KMS-11 (cell line): ENCODE measurements around the gene NSUN7.

Experiments used
- H2AFZ ChIP-seq: fragments of 200-600 bp; sonication (generic); 2 replicates; pipeline ENCODE4 v1.6.1; 2016; ENCODE audit warnings: antibody characterized with exemption, mixed run types, low read depth
- H3K27ac ChIP-seq: fragments of 200-600 bp; sonication (generic); 2 replicates; pipeline ENCODE4 v1.6.1; 2016; ENCODE audit warnings: mild to moderate bottlenecking, mixed run types
- H3K27me3 ChIP-seq: fragments of 200-600 bp; sonication (generic); 2 replicates; pipeline ENCODE4 v1.6.1; 2017; ENCODE audit warnings: mild to moderate bottlenecking, low read depth, mixed run types, moderate library complexity; ENCODE audit not compliant: insufficient read depth
- H3K36me3 ChIP-seq: fragments of 200-600 bp; sonication (generic); 2 replicates; pipeline ENCODE4 v1.6.1; 2017; ENCODE audit warnings: mild to moderate bottlenecking, mixed run types; ENCODE audit not compliant: insufficient read depth
- H3K4me1 ChIP-seq: fragments of 200-600 bp; sonication (generic); 2 replicates; pipeline ENCODE4 v1.6.1; 2016; ENCODE audit warnings: mild to moderate bottlenecking, low read depth, mixed run types; ENCODE audit not compliant: poor library complexity, severe bottlenecking
- H3K4me2 ChIP-seq: fragments of 200-600 bp; sonication (generic); 2 replicates; pipeline ENCODE4 v1.7.0; 2016; ENCODE audit warnings: mild to moderate bottlenecking, mixed run types
- H3K4me3 ChIP-seq: fragments of 200-600 bp; sonication (generic); IDR thresholded peaks from 2 replicates; pipeline ENCODE4 v1.6.1; 2017; ENCODE audit warnings: low read depth, low read length, mixed read lengths; ENCODE audit not compliant: insufficient read depth
- H3K79me2 ChIP-seq: fragments of 200-600 bp; sonication (generic); 2 replicates; pipeline ENCODE4 v1.6.1; 2016; ENCODE audit warnings: low read depth, mixed run types; ENCODE audit not compliant: insufficient read depth
- H3K9ac ChIP-seq: fragments of 200-600 bp; sonication (generic); 2 replicates; pipeline ENCODE4 v1.6.1; 2016; ENCODE audit warnings: mild to moderate bottlenecking, mixed run types
- H4K20me1 ChIP-seq: fragments of 200-600 bp; sonication (generic); 2 replicates; pipeline ENCODE4 v1.6.1; 2016; ENCODE audit warnings: mild to moderate bottlenecking, mixed run types; ENCODE audit not compliant: insufficient read depth
- CTCF ChIP-seq: fragments of 200-600 bp; sonication (generic); conservative IDR thresholded peaks from 2 replicates; pipeline ENCODE4 v1.6.1; 2017; ENCODE audit warnings: low read depth, mild to moderate bottlenecking, antibody characterized with exemption, low read length, moderate library complexity, mixed read lengths

Gene NSUN7

GRCh38 chr4:40789031-40789430 is 39.3 kb downstream of the NSUN7 start:
- H3K4me3 ChIP-seq: no peak overlapping the region
- no peaks in the 10 kb centered on the region for H4K20me1 ChIP-seq
- no peak for TF ChIP-seq CTCF
- no peak overlapping the region for H2AFZ ChIP-seq
- H3K4me2 ChIP-seq: no peak overlapping the region
- no peak overlapping the region for H3K27ac ChIP-seq
- no peaks in the 10 kb centered on the region for H3K27me3 ChIP-seq
- no peak overlapping the region for H3K9ac ChIP-seq
- no peaks in the 10 kb centered on the region for H3K79me2 ChIP-seq
- H3K36me3 ChIP-seq: no peaks in the 10 kb centered on the region
- no peaks in the 10 kb centered on the region for H3K4me1 ChIP-seq

GRCh38 chr4:40789771-40790170 is 40.0 kb downstream of the NSUN7 start:
- Histone ChIP-seq H3K4me2 (no peak overlapping the region), H3K79me2 (no peaks in the 10 kb centered on the region), H3K27me3 (no peaks in the 10 kb centered on the region)

GRCh38 chr4:40800064-40800463 is 50.3 kb downstream of the NSUN7 start:
- H3K36me3 ChIP-seq: no peaks in the 10 kb centered on the region
- H3K27me3 ChIP-seq: no peaks in the 10 kb centered on the region
- no peak overlapping the region for H2AFZ ChIP-seq
- H3K4me1 ChIP-seq: no peaks in the 10 kb centered on the region
- no peak overlapping the region for H3K4me3 ChIP-seq
- no peaks in the 10 kb centered on the region for H4K20me1 ChIP-seq
- H3K9ac ChIP-seq: no peak overlapping the region
- H3K4me2 ChIP-seq: no peak overlapping the region
- no peak for TF ChIP-seq CTCF
- H3K27ac ChIP-seq: no peak overlapping the region
- H3K79me2 ChIP-seq: no peaks in the 10 kb centered on the region

More at GRCh38 chr4:40789771-40790170, 40.0 kb downstream of the NSUN7 start:
- no peak for TF ChIP-seq CTCF
- no peak overlapping the region for H3K9ac ChIP-seq
- no peak overlapping the region for H2AFZ ChIP-seq
- no peak overlapping the region for H3K27ac ChIP-seq
- no peak overlapping the region for H3K4me3 ChIP-seq
- H3K4me1 ChIP-seq: no peaks in the 10 kb centered on the region
- no peaks in the 10 kb centered on the region for H4K20me1 ChIP-seq
- H3K36me3 ChIP-seq: no peaks in the 10 kb centered on the region

- no peak for TF ChIP-seq CTCF
- Histone ChIP-seq H3K27ac (no peak overlapping the region), H4K20me1 (no peaks in the 10 kb centered on the region), H3K36me3 (no peaks in the 10 kb centered on the region), H3K9ac (no peak overlapping the region), H3K27me3 (no peaks in the 10 kb centered on the region), H3K4me2 (no peak overlapping the region), H3K79me2 (no peaks in the 10 kb centered on the region), H2AFZ (no peak overlapping the region), H3K4me3 (no peak overlapping the region), H3K4me1 (no peaks in the 10 kb centered on the region)
These were observed 54.8 kb downstream of the NSUN7 start for GRCh38 chr4:40804598-40804997.
